Measurements from ENCODE around the gene RNF207. TPM values are rescaled to one million over a fixed set of nuclear protein-coding genes. Genes with fewer than 3 reads are reported as not detected.

RNF207 gene
- total RNA-seq, 1 experiment from 2014 or later = 9.2 TPM

DNA sequence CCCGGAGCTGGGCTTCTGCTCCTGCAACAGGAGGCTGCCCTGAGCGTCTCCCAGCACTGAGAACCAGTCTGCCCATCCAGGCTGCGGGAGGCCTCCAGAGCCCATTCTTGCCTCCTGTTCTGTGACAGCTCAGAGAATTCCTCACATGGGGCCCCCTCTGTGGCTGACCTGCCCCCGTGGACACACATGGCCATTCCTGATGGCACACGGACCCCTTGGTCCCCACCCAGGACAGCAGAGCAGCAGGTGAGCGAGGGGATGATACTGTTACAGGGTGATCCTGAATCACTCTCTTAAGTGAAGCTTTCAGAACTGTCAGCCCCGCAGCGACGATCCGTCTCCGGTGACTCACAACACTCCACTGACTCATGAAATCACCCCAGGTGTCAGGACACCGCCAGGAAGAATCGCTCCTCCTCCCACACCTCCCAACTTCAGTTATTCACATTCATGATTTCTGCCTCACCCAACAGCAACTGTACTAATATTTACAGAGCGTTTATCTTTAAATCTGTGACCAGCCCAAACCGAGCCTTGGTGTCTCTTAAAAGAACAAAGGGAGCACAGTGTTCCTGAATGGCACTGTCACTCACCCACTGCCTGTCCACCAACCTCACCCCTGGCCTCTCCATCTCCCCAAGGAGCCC lies 48.3 kb upstream of the RNF207 start (continued):
- TF ChIP-seq, protein P1, sequence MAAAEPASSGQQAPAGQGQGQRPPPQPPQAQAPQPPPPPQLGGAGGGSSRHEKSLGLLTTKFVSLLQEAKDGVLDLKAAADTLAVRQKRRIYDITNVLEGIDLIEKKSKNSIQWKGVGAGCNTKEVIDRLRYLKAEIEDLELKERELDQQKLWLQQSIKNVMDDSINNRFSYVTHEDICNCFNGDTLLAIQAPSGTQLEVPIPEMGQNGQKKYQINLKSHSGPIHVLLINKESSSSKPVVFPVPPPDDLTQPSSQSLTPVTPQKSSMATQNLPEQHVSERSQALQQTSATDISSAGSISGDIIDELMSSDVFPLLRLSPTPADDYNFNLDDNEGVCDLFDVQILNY (CRISPR knock-in tag; IDR thresholded peaks at IDR 0.05) = no peak
- no peak for TF ChIP-seq SP1 (CRISPR knock-in tag; conservative IDR thresholded peaks at IDR 0.05)
- no peak for TF ChIP-seq ZNF317 (CRISPR knock-in tag; IDR thresholded peaks at IDR 0.05; ENCODE audit: borderline replicate concordance, low read depth)
- no peak for TF ChIP-seq ZNF423 (CRISPR knock-in tag; IDR thresholded peaks at IDR 0.05)
- TF ChIP-seq ZNF416 (CRISPR knock-in tag; IDR thresholded peaks at IDR 0.05) = no peak
- TF ChIP-seq SMAD4 (CRISPR knock-in tag; IDR thresholded peaks at IDR 0.05) = no peak
- no peak for TF ChIP-seq ZNF671 (CRISPR knock-in tag; IDR thresholded peaks at IDR 0.05)
- no peak for TF ChIP-seq RELA (CRISPR knock-in tag; IDR thresholded peaks at IDR 0.05; ENCODE audit: borderline replicate concordance)
- TF ChIP-seq, protein P2, sequence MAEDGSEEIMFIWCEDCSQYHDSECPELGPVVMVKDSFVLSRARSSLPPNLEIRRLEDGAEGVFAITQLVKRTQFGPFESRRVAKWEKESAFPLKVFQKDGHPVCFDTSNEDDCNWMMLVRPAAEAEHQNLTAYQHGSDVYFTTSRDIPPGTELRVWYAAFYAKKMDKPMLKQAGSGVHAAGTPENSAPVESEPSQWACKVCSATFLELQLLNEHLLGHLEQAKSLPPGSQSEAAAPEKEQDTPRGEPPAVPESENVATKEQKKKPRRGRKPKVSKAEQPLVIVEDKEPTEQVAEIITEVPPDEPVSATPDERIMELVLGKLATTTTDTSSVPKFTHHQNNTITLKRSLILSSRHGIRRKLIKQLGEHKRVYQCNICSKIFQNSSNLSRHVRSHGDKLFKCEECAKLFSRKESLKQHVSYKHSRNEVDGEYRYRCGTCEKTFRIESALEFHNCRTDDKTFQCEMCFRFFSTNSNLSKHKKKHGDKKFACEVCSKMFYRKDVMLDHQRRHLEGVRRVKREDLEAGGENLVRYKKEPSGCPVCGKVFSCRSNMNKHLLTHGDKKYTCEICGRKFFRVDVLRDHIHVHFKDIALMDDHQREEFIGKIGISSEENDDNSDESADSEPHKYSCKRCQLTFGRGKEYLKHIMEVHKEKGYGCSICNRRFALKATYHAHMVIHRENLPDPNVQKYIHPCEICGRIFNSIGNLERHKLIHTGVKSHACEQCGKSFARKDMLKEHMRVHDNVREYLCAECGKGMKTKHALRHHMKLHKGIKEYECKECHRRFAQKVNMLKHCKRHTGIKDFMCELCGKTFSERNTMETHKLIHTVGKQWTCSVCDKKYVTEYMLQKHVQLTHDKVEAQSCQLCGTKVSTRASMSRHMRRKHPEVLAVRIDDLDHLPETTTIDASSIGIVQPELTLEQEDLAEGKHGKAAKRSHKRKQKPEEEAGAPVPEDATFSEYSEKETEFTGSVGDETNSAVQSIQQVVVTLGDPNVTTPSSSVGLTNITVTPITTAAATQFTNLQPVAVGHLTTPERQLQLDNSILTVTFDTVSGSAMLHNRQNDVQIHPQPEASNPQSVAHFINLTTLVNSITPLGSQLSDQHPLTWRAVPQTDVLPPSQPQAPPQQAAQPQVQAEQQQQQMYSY (CRISPR knock-in tag; IDR thresholded peaks at IDR 0.05) = no peak
- TF ChIP-seq MYBL2 (CRISPR knock-in tag; IDR thresholded peaks at IDR 0.05) = no peak
- TF ChIP-seq TEAD4 (CRISPR knock-in tag; IDR thresholded peaks at IDR 0.05) = no peak
- TF ChIP-seq NR2C2 (CRISPR knock-in tag; IDR thresholded peaks at IDR 0.05) = no peak

DNA sequence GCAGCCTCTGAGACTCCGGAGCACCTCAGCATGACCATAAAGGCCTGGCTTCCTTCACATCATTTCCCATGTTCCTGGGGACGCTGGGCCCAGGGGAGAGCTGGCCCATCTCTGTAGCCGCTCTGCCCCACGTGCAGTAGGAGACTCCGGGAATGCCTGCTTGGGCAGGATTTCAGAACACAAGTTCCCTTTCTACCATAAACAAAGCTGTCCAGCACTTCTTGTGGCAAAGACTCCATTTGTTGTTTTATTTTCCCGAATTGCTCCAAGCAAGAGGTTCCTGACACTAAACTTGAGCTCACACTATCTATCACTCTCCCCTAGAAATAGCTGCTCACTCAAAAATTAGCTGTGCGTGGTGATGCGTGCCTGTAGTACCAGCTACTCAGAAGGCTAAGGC lies 47.7 kb upstream of the RNF207 start:
- no peak overlapping the region for H3K4me3 Mint-ChIP-seq
- CTCF ChIA-PET = interaction anchor here (0.8 to 1.2 kb wide), 4 partner anchors 10 to 124 kb away, joined by 3 to 6 read pairs (median 4); no protein-coding TSS in a partner anchor
- no peaks in the 10 kb centered on the region for H3K9me3 Mint-ChIP-seq
- peaks cover 6% of the 10 kb centered on the region for H3K4me1 Mint-ChIP-seq
- H3K36me3 Mint-ChIP-seq = no peaks in the 10 kb centered on the region
- H3K27me3 Mint-ChIP-seq (ENCODE audit: low read depth) = no peaks in the 10 kb centered on the region
- ATAC-seq (no peak), DNase-seq (ENCODE audit: low spot score) (no peak)
- POLR2A ChIA-PET = no interaction called here
- H3K27ac Mint-ChIP-seq = no peak overlapping the region
- TF ChIP-seq, protein P3, sequence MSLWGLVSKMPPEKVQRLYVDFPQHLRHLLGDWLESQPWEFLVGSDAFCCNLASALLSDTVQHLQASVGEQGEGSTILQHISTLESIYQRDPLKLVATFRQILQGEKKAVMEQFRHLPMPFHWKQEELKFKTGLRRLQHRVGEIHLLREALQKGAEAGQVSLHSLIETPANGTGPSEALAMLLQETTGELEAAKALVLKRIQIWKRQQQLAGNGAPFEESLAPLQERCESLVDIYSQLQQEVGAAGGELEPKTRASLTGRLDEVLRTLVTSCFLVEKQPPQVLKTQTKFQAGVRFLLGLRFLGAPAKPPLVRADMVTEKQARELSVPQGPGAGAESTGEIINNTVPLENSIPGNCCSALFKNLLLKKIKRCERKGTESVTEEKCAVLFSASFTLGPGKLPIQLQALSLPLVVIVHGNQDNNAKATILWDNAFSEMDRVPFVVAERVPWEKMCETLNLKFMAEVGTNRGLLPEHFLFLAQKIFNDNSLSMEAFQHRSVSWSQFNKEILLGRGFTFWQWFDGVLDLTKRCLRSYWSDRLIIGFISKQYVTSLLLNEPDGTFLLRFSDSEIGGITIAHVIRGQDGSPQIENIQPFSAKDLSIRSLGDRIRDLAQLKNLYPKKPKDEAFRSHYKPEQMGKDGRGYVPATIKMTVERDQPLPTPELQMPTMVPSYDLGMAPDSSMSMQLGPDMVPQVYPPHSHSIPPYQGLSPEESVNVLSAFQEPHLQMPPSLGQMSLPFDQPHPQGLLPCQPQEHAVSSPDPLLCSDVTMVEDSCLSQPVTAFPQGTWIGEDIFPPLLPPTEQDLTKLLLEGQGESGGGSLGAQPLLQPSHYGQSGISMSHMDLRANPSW (CRISPR knock-in tag; conservative IDR thresholded peaks at IDR 0.05; ENCODE audit: low read depth) = no peak
- TF ChIP-seq, protein P4, sequence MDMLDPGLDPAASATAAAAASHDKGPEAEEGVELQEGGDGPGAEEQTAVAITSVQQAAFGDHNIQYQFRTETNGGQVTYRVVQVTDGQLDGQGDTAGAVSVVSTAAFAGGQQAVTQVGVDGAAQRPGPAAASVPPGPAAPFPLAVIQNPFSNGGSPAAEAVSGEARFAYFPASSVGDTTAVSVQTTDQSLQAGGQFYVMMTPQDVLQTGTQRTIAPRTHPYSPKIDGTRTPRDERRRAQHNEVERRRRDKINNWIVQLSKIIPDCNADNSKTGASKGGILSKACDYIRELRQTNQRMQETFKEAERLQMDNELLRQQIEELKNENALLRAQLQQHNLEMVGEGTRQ (CRISPR knock-in tag; IDR thresholded peaks at IDR 0.05) = no peak
- TF ChIP-seq NR1H2 (CRISPR knock-in tag; IDR thresholded peaks at IDR 0.05) (no peak), CDX4 (CRISPR knock-in tag; IDR thresholded peaks at IDR 0.05; ENCODE audit: borderline replicate concordance) (no peak), ZBTB21 (CRISPR knock-in tag; IDR thresholded peaks at IDR 0.05; ENCODE audit: borderline replicate concordance) (no peak), OVOL2 (CRISPR knock-in tag; IDR thresholded peaks at IDR 0.05; ENCODE audit: borderline replicate concordance) (no peak), RORB (CRISPR knock-in tag; IDR thresholded peaks at IDR 0.05) (no peak), MYBL2 (CRISPR knock-in tag; IDR thresholded peaks at IDR 0.05) (no peak), FOXK1 (CRISPR knock-in tag; IDR thresholded peaks at IDR 0.05) (no peak), ZNF671 (CRISPR knock-in tag; IDR thresholded peaks at IDR 0.05) (no peak), IRF1 (CRISPR knock-in tag; IDR thresholded peaks at IDR 0.05) (no peak)
- TF ChIP-seq, protein P5, sequence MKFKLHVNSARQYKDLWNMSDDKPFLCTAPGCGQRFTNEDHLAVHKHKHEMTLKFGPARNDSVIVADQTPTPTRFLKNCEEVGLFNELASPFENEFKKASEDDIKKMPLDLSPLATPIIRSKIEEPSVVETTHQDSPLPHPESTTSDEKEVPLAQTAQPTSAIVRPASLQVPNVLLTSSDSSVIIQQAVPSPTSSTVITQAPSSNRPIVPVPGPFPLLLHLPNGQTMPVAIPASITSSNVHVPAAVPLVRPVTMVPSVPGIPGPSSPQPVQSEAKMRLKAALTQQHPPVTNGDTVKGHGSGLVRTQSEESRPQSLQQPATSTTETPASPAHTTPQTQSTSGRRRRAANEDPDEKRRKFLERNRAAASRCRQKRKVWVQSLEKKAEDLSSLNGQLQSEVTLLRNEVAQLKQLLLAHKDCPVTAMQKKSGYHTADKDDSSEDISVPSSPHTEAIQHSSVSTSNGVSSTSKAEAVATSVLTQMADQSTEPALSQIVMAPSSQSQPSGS (CRISPR knock-in tag; IDR thresholded peaks at IDR 0.05; ENCODE audit: borderline replicate concordance, low read depth) = no peak
- TF ChIP-seq, protein P6, sequence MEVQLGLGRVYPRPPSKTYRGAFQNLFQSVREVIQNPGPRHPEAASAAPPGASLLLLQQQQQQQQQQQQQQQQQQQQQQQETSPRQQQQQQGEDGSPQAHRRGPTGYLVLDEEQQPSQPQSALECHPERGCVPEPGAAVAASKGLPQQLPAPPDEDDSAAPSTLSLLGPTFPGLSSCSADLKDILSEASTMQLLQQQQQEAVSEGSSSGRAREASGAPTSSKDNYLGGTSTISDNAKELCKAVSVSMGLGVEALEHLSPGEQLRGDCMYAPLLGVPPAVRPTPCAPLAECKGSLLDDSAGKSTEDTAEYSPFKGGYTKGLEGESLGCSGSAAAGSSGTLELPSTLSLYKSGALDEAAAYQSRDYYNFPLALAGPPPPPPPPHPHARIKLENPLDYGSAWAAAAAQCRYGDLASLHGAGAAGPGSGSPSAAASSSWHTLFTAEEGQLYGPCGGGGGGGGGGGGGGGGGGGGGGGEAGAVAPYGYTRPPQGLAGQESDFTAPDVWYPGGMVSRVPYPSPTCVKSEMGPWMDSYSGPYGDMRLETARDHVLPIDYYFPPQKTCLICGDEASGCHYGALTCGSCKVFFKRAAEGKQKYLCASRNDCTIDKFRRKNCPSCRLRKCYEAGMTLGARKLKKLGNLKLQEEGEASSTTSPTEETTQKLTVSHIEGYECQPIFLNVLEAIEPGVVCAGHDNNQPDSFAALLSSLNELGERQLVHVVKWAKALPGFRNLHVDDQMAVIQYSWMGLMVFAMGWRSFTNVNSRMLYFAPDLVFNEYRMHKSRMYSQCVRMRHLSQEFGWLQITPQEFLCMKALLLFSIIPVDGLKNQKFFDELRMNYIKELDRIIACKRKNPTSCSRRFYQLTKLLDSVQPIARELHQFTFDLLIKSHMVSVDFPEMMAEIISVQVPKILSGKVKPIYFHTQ (CRISPR knock-in tag; IDR thresholded peaks at IDR 0.05) = no peak

Measured in WTC11 (cell line).